Vagina (tissue), 2 donors: Measurements from ENCODE around the gene CXorf38.

Source experiments
- POLR2A ChIP-seq, 2 donors: fragments of 450-650 bp; IDR thresholded peaks; one replicate each; pipeline ENCODE4 v1.6.1; 2017; ENCODE audit warnings: antibody characterized with exemption in 2 of 2, mild to moderate bottlenecking in 2 of 2, moderate library complexity in 2 of 2
- TF ChIP-seq, protein P1 (sequence below), 3 experiments: fragments of 450-650 bp in 2 of 3; fragments of 200-600 bp in 1 of 3; sonication (generic) in 1 of 3; IDR thresholded peaks; one replicate each; pipeline ENCODE4 v1.5.1; 2017 to 2019; ENCODE audit warnings: antibody characterized with exemption in 3 of 3, mild to moderate bottlenecking in 2 of 3, moderate library complexity in 2 of 3

DNA sequence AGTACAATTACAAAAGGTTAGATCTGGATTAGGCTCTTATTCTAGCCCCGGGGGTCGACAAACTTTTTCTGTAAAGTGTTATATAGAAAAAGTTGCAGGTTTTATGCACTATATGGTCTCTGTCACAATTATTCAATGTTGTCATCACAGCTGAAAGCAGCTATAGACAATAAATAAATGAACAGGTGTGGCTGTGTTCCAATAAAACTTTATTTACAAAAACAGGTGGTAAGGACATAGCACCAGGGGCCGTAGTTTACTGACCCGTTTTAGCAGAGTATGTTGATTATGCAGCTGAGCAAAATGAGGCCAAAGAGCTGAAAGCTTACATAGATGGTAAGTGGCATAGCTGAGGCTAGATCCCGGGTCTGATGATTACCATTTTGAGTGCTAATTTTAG, 13.0 kb upstream of the CXorf38 start:
- TF ChIP-seq, protein P1, sequence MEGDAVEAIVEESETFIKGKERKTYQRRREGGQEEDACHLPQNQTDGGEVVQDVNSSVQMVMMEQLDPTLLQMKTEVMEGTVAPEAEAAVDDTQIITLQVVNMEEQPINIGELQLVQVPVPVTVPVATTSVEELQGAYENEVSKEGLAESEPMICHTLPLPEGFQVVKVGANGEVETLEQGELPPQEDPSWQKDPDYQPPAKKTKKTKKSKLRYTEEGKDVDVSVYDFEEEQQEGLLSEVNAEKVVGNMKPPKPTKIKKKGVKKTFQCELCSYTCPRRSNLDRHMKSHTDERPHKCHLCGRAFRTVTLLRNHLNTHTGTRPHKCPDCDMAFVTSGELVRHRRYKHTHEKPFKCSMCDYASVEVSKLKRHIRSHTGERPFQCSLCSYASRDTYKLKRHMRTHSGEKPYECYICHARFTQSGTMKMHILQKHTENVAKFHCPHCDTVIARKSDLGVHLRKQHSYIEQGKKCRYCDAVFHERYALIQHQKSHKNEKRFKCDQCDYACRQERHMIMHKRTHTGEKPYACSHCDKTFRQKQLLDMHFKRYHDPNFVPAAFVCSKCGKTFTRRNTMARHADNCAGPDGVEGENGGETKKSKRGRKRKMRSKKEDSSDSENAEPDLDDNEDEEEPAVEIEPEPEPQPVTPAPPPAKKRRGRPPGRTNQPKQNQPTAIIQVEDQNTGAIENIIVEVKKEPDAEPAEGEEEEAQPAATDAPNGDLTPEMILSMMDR (IDR thresholded peaks at IDR 0.05): no peak
- no peak for TF ChIP-seq POLR2A (IDR thresholded peaks at IDR 0.05)
